DOHH2 (cell line): ENCODE measurements around the gene CA14.

Experiments used
- H3F3A ChIP-seq: fragments of 200-600 bp; sonication (generic), shearing (Covaris generic); 2 replicates; pipeline ENCODE4 v1.6.0; 2016; ENCODE audit warnings: antibody characterized with exemption, mild to moderate bottlenecking; ENCODE audit not compliant: control insufficient read depth, insufficient read depth
- H3K27ac ChIP-seq: fragments of 200-600 bp; sonication (generic); 2 replicates; pipeline ENCODE4 v1.5.1; 2014; ENCODE audit warnings: low read depth, mild to moderate bottlenecking, low read length, moderate library complexity
- H3K27me3 ChIP-seq: fragments of 200-600 bp; sonication (generic); 2 replicates; pipeline ENCODE4 v1.6.1; 2014; ENCODE audit warnings: mild to moderate bottlenecking, low read length, mixed read lengths; ENCODE audit not compliant: control insufficient read depth
- H3K36me3 ChIP-seq: fragments of 200-600 bp; sonication (generic); 2 replicates; pipeline ENCODE4 v1.6.1; 2014; ENCODE audit warnings: mild to moderate bottlenecking, low read length, moderate library complexity, mixed read lengths; ENCODE audit not compliant: control insufficient read depth
- H3K4me1 ChIP-seq: fragments of 200-600 bp; sonication (generic); 2 replicates; pipeline ENCODE4 v1.6.1; 2014; ENCODE audit warnings: mild to moderate bottlenecking, low read length, mixed read lengths; ENCODE audit not compliant: control insufficient read depth
- H3K4me2 ChIP-seq: fragments of 200-600 bp; sonication (generic); 2 replicates; pipeline ENCODE4 v1.6.0; 2014; ENCODE audit warnings: mild to moderate bottlenecking, low read length, moderate library complexity
- H3K4me3 ChIP-seq: fragments of 200-600 bp; sonication (generic); 2 replicates; pipeline ENCODE4 v1.5.1; 2014; ENCODE audit warnings: mild to moderate bottlenecking, low read length, mixed read lengths
- H3K79me2 ChIP-seq: fragments of 200-600 bp; sonication (generic); 2 replicates; pipeline ENCODE4 v1.6.1; 2014; ENCODE audit warnings: mild to moderate bottlenecking, low read length, mixed read lengths; ENCODE audit not compliant: control insufficient read depth
- H3K9me2 ChIP-seq: fragments of 200-600 bp; sonication (generic); replicated peaks from 2 replicates; pipeline ENCODE4 v1.6.1; 2014; ENCODE audit warnings: mild to moderate bottlenecking, low read length, mixed read lengths; ENCODE audit not compliant: control insufficient read depth
- H3K9me3 ChIP-seq: fragments of 200-600 bp; sonication (generic); 2 replicates; pipeline ENCODE4 v1.6.1; 2014; ENCODE audit warnings: antibody characterized with exemption, low read length, mixed read lengths; ENCODE audit not compliant: control insufficient read depth, insufficient read depth
- H4K20me1 ChIP-seq: fragments of 200-600 bp; sonication (generic); 2 replicates; pipeline ENCODE4 v1.6.0; 2014; ENCODE audit warnings: low read depth, mild to moderate bottlenecking, antibody characterized with exemption, low read length, moderate library complexity; ENCODE audit not compliant: control insufficient read depth, insufficient read depth
- EZH2phosphoT487 ChIP-seq: fragments of 200-600 bp; sonication (generic); IDR thresholded peaks from 2 replicates; pipeline ENCODE4 v1.6.1; 2017; ENCODE audit warnings: borderline replicate concordance, mild to moderate bottlenecking, antibody characterized with exemption, low read length, moderate library complexity, mixed read lengths
- TF ChIP-seq, protein P1 (sequence below): fragments of 200-600 bp; sonication (generic); IDR thresholded peaks from one replicate; pipeline ENCODE4 v1.5.1; 2014; ENCODE audit warnings: antibody characterized with exemption, mild to moderate bottlenecking, low read depth, low read length; ENCODE audit not compliant: poor library complexity, severe bottlenecking

Gene CA14

DNA sequence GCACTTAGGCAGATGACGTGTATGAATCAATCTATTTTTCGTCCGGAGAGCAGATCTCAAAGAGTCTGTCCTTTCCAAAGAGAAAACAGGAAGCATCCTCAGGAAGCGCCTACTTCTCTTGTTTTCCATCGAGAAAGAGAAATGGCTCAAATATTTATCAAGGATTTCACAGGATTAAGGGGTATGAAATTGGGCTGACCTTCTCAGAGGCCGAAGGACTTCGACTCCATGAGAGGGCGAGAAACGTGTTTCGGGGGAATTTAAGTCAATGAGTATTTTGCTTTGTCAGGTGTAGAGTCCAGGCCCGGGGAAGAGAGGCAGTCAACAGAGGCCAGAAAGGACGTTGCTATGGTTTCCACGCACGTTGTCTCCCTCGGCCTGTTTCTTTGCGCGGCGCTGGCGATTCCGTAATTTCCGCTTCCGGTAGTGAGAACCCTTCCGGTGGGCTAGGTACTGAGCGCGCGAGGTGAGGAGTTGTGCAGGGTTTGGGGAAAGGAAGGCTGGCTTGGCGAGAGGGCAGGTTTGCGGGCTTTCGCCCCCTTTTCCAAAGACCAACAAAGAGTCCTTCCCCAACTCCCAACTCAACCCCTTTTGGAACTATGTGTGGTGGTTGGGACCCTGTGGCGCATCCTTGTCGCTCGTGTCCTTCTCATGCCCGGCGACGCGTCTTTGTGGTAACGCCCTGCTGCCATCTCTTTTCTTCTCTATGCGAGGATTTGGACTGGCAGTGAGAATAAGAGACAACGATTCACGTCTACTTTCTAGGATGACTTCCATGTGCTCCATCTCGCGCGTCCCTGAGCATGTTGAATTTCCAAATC, 36.1 kb downstream of the CA14 start, which contains the start of gene MRPS21:
Gene MRPS21, plus strand, starts transcription at position 429 of the 821 bp plus-strand sequence. CDS start 506 bp downstream, outside the sequence.
- Histone ChIP-seq H3K4me1 (peaks cover 20% of the 10 kb centered on the region), H3K4me2 (peak within 1 kb of the TSS; percentile 98), H3K9me3 (no peaks in the 10 kb centered on the region), H3K4me3 (peak within 1 kb of the TSS; percentile 98), H3K27me3 (no peaks in the 10 kb centered on the region), H3K79me2 (peaks cover 58% of the 10 kb centered on the region), H4K20me1 (no peaks in the 10 kb centered on the region), H3K36me3 (peaks cover 39% of the 10 kb centered on the region), H3F3A (no peaks in the 10 kb centered on the region), H3K9me2 (no peaks in the 10 kb centered on the region), H3K27ac (peak within 1 kb of the TSS; percentile 71)
- TF ChIP-seq EZH2phosphoT487, result no peak
- TF ChIP-seq, protein P1, sequence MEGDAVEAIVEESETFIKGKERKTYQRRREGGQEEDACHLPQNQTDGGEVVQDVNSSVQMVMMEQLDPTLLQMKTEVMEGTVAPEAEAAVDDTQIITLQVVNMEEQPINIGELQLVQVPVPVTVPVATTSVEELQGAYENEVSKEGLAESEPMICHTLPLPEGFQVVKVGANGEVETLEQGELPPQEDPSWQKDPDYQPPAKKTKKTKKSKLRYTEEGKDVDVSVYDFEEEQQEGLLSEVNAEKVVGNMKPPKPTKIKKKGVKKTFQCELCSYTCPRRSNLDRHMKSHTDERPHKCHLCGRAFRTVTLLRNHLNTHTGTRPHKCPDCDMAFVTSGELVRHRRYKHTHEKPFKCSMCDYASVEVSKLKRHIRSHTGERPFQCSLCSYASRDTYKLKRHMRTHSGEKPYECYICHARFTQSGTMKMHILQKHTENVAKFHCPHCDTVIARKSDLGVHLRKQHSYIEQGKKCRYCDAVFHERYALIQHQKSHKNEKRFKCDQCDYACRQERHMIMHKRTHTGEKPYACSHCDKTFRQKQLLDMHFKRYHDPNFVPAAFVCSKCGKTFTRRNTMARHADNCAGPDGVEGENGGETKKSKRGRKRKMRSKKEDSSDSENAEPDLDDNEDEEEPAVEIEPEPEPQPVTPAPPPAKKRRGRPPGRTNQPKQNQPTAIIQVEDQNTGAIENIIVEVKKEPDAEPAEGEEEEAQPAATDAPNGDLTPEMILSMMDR, result no peak

DNA sequence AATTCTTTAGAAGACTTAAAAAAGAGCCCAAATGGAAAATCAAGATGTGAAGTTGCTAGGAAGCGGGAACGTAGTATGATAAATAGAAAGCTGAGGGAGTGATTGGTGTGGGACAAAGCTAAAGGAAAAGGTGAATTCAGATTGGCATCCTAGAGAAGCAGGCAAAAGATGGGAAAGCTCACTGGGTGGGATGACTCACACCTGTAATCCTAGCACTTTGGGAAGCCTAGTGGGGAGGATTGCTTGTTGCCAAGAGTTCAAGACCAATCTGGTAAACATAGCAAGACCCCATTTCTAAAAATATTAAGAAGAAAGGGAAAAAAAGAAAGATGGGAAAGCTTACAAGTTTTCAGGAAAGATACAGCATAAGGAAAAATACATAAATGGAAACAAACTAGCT, 37.9 kb downstream of the CA14 start:
- no peaks in the 10 kb centered on the region for H4K20me1 ChIP-seq
- H3K4me2 ChIP-seq, result peak overlapping the region; percentile 28
- peaks cover 20% of the 10 kb centered on the region for H3K4me1 ChIP-seq
- TF ChIP-seq, protein P1, result no peak
- no peak for TF ChIP-seq EZH2phosphoT487
- H3K79me2 ChIP-seq, result peaks cover 72% of the 10 kb centered on the region
- H3F3A ChIP-seq, result no peaks in the 10 kb centered on the region
- H3K9me2 ChIP-seq, result no peaks in the 10 kb centered on the region
- H3K27me3 ChIP-seq, result no peaks in the 10 kb centered on the region
- H3K9me3 ChIP-seq, result no peaks in the 10 kb centered on the region
- no peak overlapping the region for H3K27ac ChIP-seq
- H3K4me3 ChIP-seq, result peak overlapping the region; percentile 26; the same call in 1 of the 2 replicates
- H3K36me3 ChIP-seq, result peaks cover 54% of the 10 kb centered on the region

DNA sequence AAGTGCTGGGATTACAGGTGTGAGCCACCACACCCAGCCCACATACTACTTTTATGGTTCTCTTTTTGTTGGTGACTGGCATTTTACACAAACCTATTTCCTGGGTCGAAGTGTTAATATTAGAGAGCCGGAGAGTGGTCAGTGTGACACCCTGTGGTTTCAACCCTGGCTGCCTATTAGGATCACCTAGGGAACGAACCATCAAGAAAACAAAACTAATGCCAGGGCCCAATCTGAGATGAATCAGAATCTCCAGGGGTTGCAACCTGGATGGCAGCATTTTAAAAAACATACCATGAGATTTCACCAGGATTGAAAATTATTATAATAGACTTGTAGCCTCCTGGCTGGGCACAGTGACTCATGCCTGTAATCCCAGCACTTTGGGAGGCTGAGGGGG, 42.1 kb downstream of the CA14 start:
- Histone ChIP-seq H3K4me2 (no peak overlapping the region), H3K27me3 (no peaks in the 10 kb centered on the region), H3K4me1 (peaks cover 7% of the 10 kb centered on the region), H3K9me2 (no peaks in the 10 kb centered on the region), H3K79me2 (peaks cover 70% of the 10 kb centered on the region), H4K20me1 (no peaks in the 10 kb centered on the region), H3K9me3 (no peaks in the 10 kb centered on the region), H3K4me3 (no peak overlapping the region), H3K27ac (no peak overlapping the region), H3K36me3 (peaks cover 81% of the 10 kb centered on the region), H3F3A (no peaks in the 10 kb centered on the region)
- TF ChIP-seq, protein P1, result no peak
- no peak for TF ChIP-seq EZH2phosphoT487
